Measurements from ENCODE around the gene ZNF239. TPM values are rescaled to one million over a fixed set of nuclear protein-coding genes. Genes with fewer than 3 reads are reported as not detected.
A peak's percentile ranks its signal among the peaks of the same experiment; 100 is the strongest.

ZNF239 gene
- total RNA-seq, 4 donors from 2014 or later: 1.8 to 14.4 (median 8.0) TPM

GRCh38 chr10:43584051-43584450, 9.6 kb upstream of the ZNF239 start:
- H3K4me3 ChIP-seq: no peak overlapping the region
- no peaks in the 10 kb centered on the region for H3K36me3 ChIP-seq
- DNase-seq: no peak
- H3K27ac ChIP-seq: no peak overlapping the region
- H3K4me1 ChIP-seq: no peaks in the 10 kb centered on the region
- no peaks in the 10 kb centered on the region for H3K9me3 ChIP-seq
- intact Hi-C loops (cut with DNase I; ENCODE audit: low total_unique reads): no loop called here
- no peaks in the 10 kb centered on the region for H3K27me3 ChIP-seq
- TF ChIP-seq CTCF (IDR thresholded peaks at IDR 0.05): no peak
- no peak for TF ChIP-seq POLR2A (IDR thresholded peaks at IDR 0.05)

- no peak for TF ChIP-seq POLR2A (IDR thresholded peaks at IDR 0.05)
- TF ChIP-seq CTCF (IDR thresholded peaks at IDR 0.05): no peak
- H3K27ac ChIP-seq: no peak overlapping the region
- no peaks in the 10 kb centered on the region for H3K9me3 ChIP-seq
- no peak for DNase-seq
- no peaks in the 10 kb centered on the region for H3K4me1 ChIP-seq
- H3K4me3 ChIP-seq: no peak overlapping the region
- intact Hi-C loops (cut with DNase I; ENCODE audit: low total_unique reads): no loop called here
- no peaks in the 10 kb centered on the region for H3K27me3 ChIP-seq
- no peaks in the 10 kb centered on the region for H3K36me3 ChIP-seq
These were observed 2.2 kb upstream of the ZNF239 start for GRCh38 chr10:43576580-43576979.

GRCh38 chr10:43576062-43576461, 1.6 kb upstream of the ZNF239 start:
- Histone ChIP-seq H3K9me3 (no peaks in the 10 kb centered on the region), H3K27ac (no peak overlapping the region), H3K36me3 (no peaks in the 10 kb centered on the region), H3K27me3 (no peaks in the 10 kb centered on the region), H3K4me1 (no peaks in the 10 kb centered on the region), H3K4me3 (no peak overlapping the region)
- intact Hi-C loops (cut with DNase I; ENCODE audit: low total_unique reads): no loop called here
- no peak for DNase-seq
- no peak for TF ChIP-seq CTCF (IDR thresholded peaks at IDR 0.05)
- TF ChIP-seq POLR2A (IDR thresholded peaks at IDR 0.05): no peak

- no peaks in the 10 kb centered on the region for H3K9me3 ChIP-seq
- H3K36me3 ChIP-seq: no peaks in the 10 kb centered on the region
- DNase-seq: no peak
- H3K27me3 ChIP-seq: no peaks in the 10 kb centered on the region
- H3K27ac ChIP-seq: peak overlapping the region; percentile 74 to 78
- TF ChIP-seq CTCF (IDR thresholded peaks at IDR 0.05): no peak
- TF ChIP-seq POLR2A (IDR thresholded peaks at IDR 0.05): no peak
- H3K4me3 ChIP-seq: peak overlapping the region; percentile 45 to 59
- H3K4me1 ChIP-seq: no peaks in the 10 kb centered on the region
- intact Hi-C loops (cut with DNase I; ENCODE audit: low total_unique reads): no loop called here
These were observed 490 bp upstream of the ZNF239 start for GRCh38 chr10:43574906-43575305.

- no peaks in the 10 kb centered on the region for H3K4me1 ChIP-seq
- TF ChIP-seq POLR2A (IDR thresholded peaks at IDR 0.05): no peak
- no peak for TF ChIP-seq CTCF (IDR thresholded peaks at IDR 0.05)
- no peaks in the 10 kb centered on the region for H3K36me3 ChIP-seq
- H3K27ac ChIP-seq: peak overlapping the region; percentile 74 to 78
- H3K9me3 ChIP-seq: no peaks in the 10 kb centered on the region
- H3K4me3 ChIP-seq: peak overlapping the region; percentile 45 to 59
- no peak for DNase-seq
- H3K27me3 ChIP-seq: no peaks in the 10 kb centered on the region
- intact Hi-C loops (cut with DNase I; ENCODE audit: low total_unique reads): no loop called here
These were observed 991 bp downstream of the ZNF239 start for GRCh38 chr10:43573250-43574000.
